H9 (cell line): ENCODE results near the gene ACTN4. TPM values are rescaled to one million over a fixed set of nuclear protein-coding genes. Genes with fewer than 3 reads are reported as not detected.

Experiments used
- DNase-seq: peaks from one replicate; pipeline ENCODE4 v3.0.0-alpha.2; 2017
- H2AFZ ChIP-seq: one replicate; pipeline ENCODE4 v1.6.1; 2013; ENCODE audit warnings: mild to moderate bottlenecking, low read length, control low read depth, moderate library complexity
- H2AK5ac ChIP-seq: 2 replicates; pipeline ENCODE4 v1.6.1; 2013; ENCODE audit warnings: low read length, control low read depth, mixed read lengths; ENCODE audit not compliant: insufficient read length
- H2BK120ac ChIP-seq: one replicate; pipeline ENCODE4 v1.6.1; 2013; ENCODE audit warnings: low read depth, mild to moderate bottlenecking, low read length, control low read depth, inconsistent platforms; ENCODE audit not compliant: poor library complexity, severe bottlenecking
- H2BK12ac ChIP-seq: 2 replicates; pipeline ENCODE4 v1.6.1; 2013; ENCODE audit warnings: low read length, control low read depth, mixed read lengths, low read depth; ENCODE audit not compliant: insufficient read length
- H2BK15ac ChIP-seq: 2 replicates; pipeline ENCODE4 v1.6.1; 2013; ENCODE audit warnings: low read depth, low read length, control low read depth
- H2BK20ac ChIP-seq: one replicate; pipeline ENCODE4 v1.6.1; 2013; ENCODE audit warnings: low read depth, mild to moderate bottlenecking, low read length, control low read depth, inconsistent platforms; ENCODE audit not compliant: poor library complexity, severe bottlenecking
- H2BK5ac ChIP-seq: 2 replicates; pipeline ENCODE4 v1.6.1; 2013; ENCODE audit warnings: low read length, control low read depth, mixed read lengths; ENCODE audit not compliant: insufficient read length
- H3K14ac ChIP-seq: 2 replicates; pipeline ENCODE4 v1.6.1; 2013; ENCODE audit warnings: low read length, control low read depth; ENCODE audit not compliant: insufficient read depth
- H3K18ac ChIP-seq: 2 replicates; pipeline ENCODE4 v1.6.1; 2013; ENCODE audit warnings: low read depth, mild to moderate bottlenecking, mixed read lengths, low read length, control low read depth; ENCODE audit not compliant: insufficient read length
- H3K23ac ChIP-seq: 2 replicates; pipeline ENCODE4 v1.6.1; 2013; ENCODE audit warnings: low read length, control low read depth, mixed read lengths, low read depth; ENCODE audit not compliant: insufficient read length
- H3K23me2 ChIP-seq: 2 replicates; pipeline ENCODE4 v1.6.1; 2013; ENCODE audit warnings: low read depth, mild to moderate bottlenecking, mixed read lengths, low read length, control low read depth; ENCODE audit not compliant: insufficient read length, poor library complexity, severe bottlenecking
- H3K27ac ChIP-seq: 2 replicates; pipeline ENCODE4 v1.5.1; 2013; ENCODE audit warnings: low read length, control low read depth, mixed read lengths, low read depth; ENCODE audit not compliant: insufficient read length
- H3K27me3 ChIP-seq: 2 replicates; pipeline ENCODE4 v1.6.1; 2013; ENCODE audit warnings: low read length, control low read depth, inconsistent platforms; ENCODE audit not compliant: insufficient read depth
- H3K4ac ChIP-seq: 2 replicates; pipeline ENCODE4 v1.6.1; 2013; ENCODE audit warnings: low read depth, mild to moderate bottlenecking, control low read depth, inconsistent platforms, low read length, moderate library complexity
- H3K4me1 ChIP-seq: 2 replicates; pipeline ENCODE4 v1.6.1; 2013; ENCODE audit warnings: low read length, control low read depth, inconsistent platforms; ENCODE audit not compliant: insufficient read depth
- H3K4me2 ChIP-seq: 2 replicates; pipeline ENCODE4 v1.6.1; 2013; ENCODE audit warnings: low read length, control low read depth, mixed read lengths; ENCODE audit not compliant: insufficient read length, insufficient read depth
- H3K56ac ChIP-seq: 2 replicates; pipeline ENCODE4 v1.6.1; 2013; ENCODE audit warnings: low read depth, mild to moderate bottlenecking, mixed read lengths, low read length, control low read depth; ENCODE audit not compliant: insufficient read length
- H3K79me1 ChIP-seq: 2 replicates; pipeline ENCODE4 v1.6.1; 2013; ENCODE audit warnings: low read depth, mild to moderate bottlenecking, moderate library complexity, low read length, control low read depth, inconsistent platforms; ENCODE audit not compliant: insufficient read depth, poor library complexity, severe bottlenecking
- H3K79me2 ChIP-seq: 2 replicates; pipeline ENCODE4 v1.6.1; 2013; ENCODE audit warnings: low read length, control low read depth, inconsistent platforms; ENCODE audit not compliant: insufficient read depth
- H3K9ac ChIP-seq: 2 replicates; pipeline ENCODE4 v1.6.1; 2013; ENCODE audit warnings: low read length, control low read depth, mixed read lengths; ENCODE audit not compliant: insufficient read length; ENCODE audit errors: extremely low read depth
- H3K9me3 ChIP-seq: one replicate; pipeline ENCODE4 v1.6.1; 2013; ENCODE audit warnings: low read depth, low read length, inconsistent platforms; ENCODE audit not compliant: control insufficient read depth
- H3T11ph ChIP-seq: one replicate; pipeline ENCODE4 v1.6.1; 2013; ENCODE audit warnings: mild to moderate bottlenecking, low read length, control low read depth, inconsistent platforms
- H4K20me1 ChIP-seq: one replicate; pipeline ENCODE4 v1.6.1; 2013; ENCODE audit not compliant: control insufficient read depth, insufficient read length, insufficient read depth
- H4K5ac ChIP-seq: 2 replicates; pipeline ENCODE4 v1.6.1; 2013; ENCODE audit warnings: low read depth, mild to moderate bottlenecking, mixed read lengths, low read length, control low read depth; ENCODE audit not compliant: insufficient read length
- H4K8ac ChIP-seq: replicated peaks from 2 replicates; pipeline ENCODE4 v1.6.1; 2013; ENCODE audit warnings: low read length, control low read depth, mixed read lengths, low read depth; ENCODE audit not compliant: insufficient read length
- H4K91ac ChIP-seq: 2 replicates; pipeline ENCODE4 v1.6.1; 2013; ENCODE audit warnings: low read depth, mild to moderate bottlenecking, moderate library complexity, mixed read lengths, low read length, control low read depth; ENCODE audit not compliant: insufficient read length
- H3K27ac Mint-ChIP-seq, 3 experiments: 2 replicates in 2 of 3; 3 replicates in 1 of 3; pipeline ENCODE4 v1.8.0; 2020 to 2021; ENCODE audit warnings: mixed read lengths in 3 of 3, mild to moderate bottlenecking in 1 of 3, moderate library complexity in 1 of 3
- H3K27me3 Mint-ChIP-seq: 2 replicates; pipeline ENCODE4 v1.8.0; 2021; ENCODE audit warnings: low read depth, mild to moderate bottlenecking, moderate library complexity, mixed read lengths
- H3K36me3 Mint-ChIP-seq, 3 experiments: 2 replicates in 2 of 3; 3 replicates in 1 of 3; pipeline ENCODE4 v1.8.0; 2020 to 2021; ENCODE audit warnings: low read depth in 3 of 3, mixed read lengths in 3 of 3; ENCODE audit not compliant: insufficient read depth in 1 of 3
- H3K4me1 Mint-ChIP-seq, 2 experiments: 2 replicates each; pipeline ENCODE4 v1.8.0; 2020; ENCODE audit warnings: mixed read lengths in 2 of 2
- H3K4me3 Mint-ChIP-seq, 2 experiments: 2 replicates in 1 of 2; 3 replicates in 1 of 2; pipeline ENCODE4 v1.8.0; 2020 to 2021; ENCODE audit warnings: mild to moderate bottlenecking in 2 of 2, mixed read lengths in 2 of 2, moderate library complexity in 1 of 2
- H3K9me3 Mint-ChIP-seq, 2 experiments: 2 replicates in 1 of 2; 3 replicates in 1 of 2; pipeline ENCODE4 v1.8.0; 2020; ENCODE audit warnings: mild to moderate bottlenecking in 2 of 2, mixed read lengths in 2 of 2, moderate library complexity in 1 of 2
- CTCF ChIP-seq: fragments of 200-600 bp; sonication (generic); conservative IDR thresholded peaks from 3 replicates; pipeline ENCODE4 v1.8.0; 2021; ENCODE audit warnings: antibody characterized with exemption, mild to moderate bottlenecking
- WGBS: extraction: QIAGEN DNeasy Blood & Tissue Kit; methylation state at CpG from one replicate; pipeline ENCODE4 v1.1.7; 2013; ENCODE audit warnings: missing lambda C conversion rate, low lambda C conversion rate, mixed read lengths; ENCODE audit not compliant: insufficient read length; ENCODE audit errors: extremely low coverage; 5-methylcytosine and 5-hydroxymethylcytosine counted together
- total RNA-seq: library from RNA; stranded (reverse); gene quantifications from 2 replicates; pipeline ENCODE4 v1.2.1, GENCODE V29; 2021

The ACTN4 gene
- total RNA-seq, 1 experiment from 2014 or later: 369 TPM

DNA sequence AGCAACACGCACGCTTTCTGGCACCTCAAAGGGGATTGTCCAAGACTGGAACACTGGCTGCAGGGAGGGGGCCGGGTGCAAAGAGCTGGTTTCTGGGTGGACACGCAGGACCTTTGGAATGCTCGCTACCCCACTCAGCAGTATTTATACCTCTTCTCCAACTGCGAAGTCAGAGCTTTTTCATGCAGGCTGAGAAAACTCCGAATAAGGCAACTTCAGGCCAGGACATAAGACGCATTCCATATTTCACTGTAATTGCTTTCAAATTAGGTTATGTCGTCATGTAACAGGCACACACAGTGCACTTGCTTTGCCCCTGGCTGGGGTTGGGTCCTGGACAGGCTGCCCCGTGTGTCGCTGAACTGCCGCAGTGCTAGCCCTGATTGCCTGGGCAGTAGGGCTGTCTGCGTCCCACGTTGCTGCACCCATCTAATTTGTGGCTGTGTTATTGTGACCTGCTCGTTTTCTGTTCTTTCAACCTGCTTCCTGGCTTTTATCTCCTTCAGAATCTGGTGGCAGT lies 44.5 kb downstream of the ACTN4 start:
- Histone ChIP-seq H2BK15ac (no peak overlapping the region), H2BK120ac (no peak overlapping the region), H3K14ac (peak overlapping the region; percentile 38; the same call in 1 of the 2 replicates), H3K4me2 (no peak overlapping the region), H3K9me3 (no peaks in the 10 kb centered on the region), H3K27ac (no peak overlapping the region), H2BK12ac (no peak overlapping the region), H2AK5ac (no peak overlapping the region), H3K23me2 (no peaks in the 10 kb centered on the region), H2BK20ac (no peak overlapping the region), H2BK5ac (no peak overlapping the region), H3K4ac (no peak overlapping the region; the same call in 1 of the 2 replicates), H4K91ac (peak overlapping the region; percentile 46), H2AFZ (no peak overlapping the region), H3T11ph (no peak overlapping the region), H3K9ac (no peak overlapping the region), H3K79me2 (peaks cover 33% of the 10 kb centered on the region; the same call in 1 of the 2 replicates), H4K8ac (no peak overlapping the region), H3K18ac (no peak overlapping the region), H3K79me1 (peaks cover 5% of the 10 kb centered on the region), H3K4me1 (peaks cover 14% of the 10 kb centered on the region; the same call in 1 of the 2 replicates), H3K56ac (no peak overlapping the region), H4K20me1 (no peaks in the 10 kb centered on the region), H3K27me3 (no peaks in the 10 kb centered on the region), H3K23ac (no peak overlapping the region), H4K5ac (no peak overlapping the region)
- no peak for TF ChIP-seq CTCF
- peak overlapping the region; percentile 95 to 97 (median 96) for H3K27ac Mint-ChIP-seq
- peaks cover 13 to 39% (median 34%) of the 10 kb centered on the region in 3 experiments; a peak in 6 of 7 replicates for H3K36me3 Mint-ChIP-seq
- no CpG with 5 or more reads among the region's 15 CpGs for WGBS
- H3K27me3 Mint-ChIP-seq: no peaks in the 10 kb centered on the region; the same call in 1 of the 2 replicates
- no peak for DNase-seq
- no peak overlapping the region for H3K4me3 Mint-ChIP-seq
- no peaks in the 10 kb centered on the region; a peak in 1 of 5 replicates for H3K9me3 Mint-ChIP-seq
- peaks cover 42 to 59% of the 10 kb centered on the region in 2 experiments for H3K4me1 Mint-ChIP-seq
